Epithelial cell of proximal tubule (primary cell): ENCODE measurements around the gene SRSF5. TPM values are rescaled to one million over a fixed set of nuclear protein-coding genes. Genes with fewer than 3 reads are reported as not detected.

Experiments
- DNase-seq: peaks from one replicate; pipeline ENCODE4 v3.0.0-alpha.2; 2011; ENCODE audit warnings: low read depth
- H3K4me3 ChIP-seq: 2 replicates; pipeline ENCODE4 v1.5.1; 2011; ENCODE audit warnings: low read depth, mild to moderate bottlenecking, low read length
- CTCF ChIP-seq: conservative IDR thresholded peaks from 2 replicates; pipeline ENCODE4 v1.5.1; 2012; ENCODE audit warnings: low read depth, mild to moderate bottlenecking, low read length
- total RNA-seq: library from RNA; depleted of rRNA; stranded (reverse); fragments of >200 nt; gene quantifications from 2 replicates; pipeline ENCODE4 v1.2.3, GENCODE V29; 2015

The SRSF5 gene
- total RNA-seq, 1 donor from 2014 or later = 151 TPM

GRCh38 chr14:69770559-69770958, 3.6 kb downstream of the SRSF5 start:
- no peak overlapping the region for H3K4me3 ChIP-seq
- TF ChIP-seq CTCF = no peak
- DNase-seq = no peak

GRCh38 chr14:69771136-69771535, 4.2 kb downstream of the SRSF5 start:
- DNase-seq = no peak
- TF ChIP-seq CTCF = no peak
- H3K4me3 ChIP-seq = no peak overlapping the region

- H3K4me3 ChIP-seq = no peak overlapping the region
- TF ChIP-seq CTCF = no peak
- DNase-seq = no peak
Measured at GRCh38 chr14:69772082-69773017, 5.4 kb downstream of the SRSF5 start.

GRCh38 chr14:69773571-69774276, 6.8 kb downstream of the SRSF5 start:
- TF ChIP-seq CTCF = no peak
- H3K4me3 ChIP-seq = no peak overlapping the region
- no peak for DNase-seq

GRCh38 chr14:69775012-69775411, 8.1 kb downstream of the SRSF5 start:
- DNase-seq = no peak
- H3K4me3 ChIP-seq = no peak overlapping the region
- TF ChIP-seq CTCF = no peak

- TF ChIP-seq CTCF = no peak
- H3K4me3 ChIP-seq = no peak overlapping the region
- DNase-seq = no peak
Measured at GRCh38 chr14:69776875-69777453, 10.0 kb downstream of the SRSF5 start.
